Stimulated activated naive CD4-positive, alpha-beta T cell treated with Interleukin-2 at 50 U/mL for 16 hours (primary cell): ENCODE measurements around the gene SLC4A11.
"Not testable (repeated sequence)": the region's sequence is repeated elsewhere in the genome, so short reads cannot be mapped to it uniquely, and the experiment has no call there.

Experiments
- DNase-seq: peaks from one replicate; lab custom pipeline; 2025; lab: John Stamatoyannopoulos, UW

SLC4A11 gene

DNA sequence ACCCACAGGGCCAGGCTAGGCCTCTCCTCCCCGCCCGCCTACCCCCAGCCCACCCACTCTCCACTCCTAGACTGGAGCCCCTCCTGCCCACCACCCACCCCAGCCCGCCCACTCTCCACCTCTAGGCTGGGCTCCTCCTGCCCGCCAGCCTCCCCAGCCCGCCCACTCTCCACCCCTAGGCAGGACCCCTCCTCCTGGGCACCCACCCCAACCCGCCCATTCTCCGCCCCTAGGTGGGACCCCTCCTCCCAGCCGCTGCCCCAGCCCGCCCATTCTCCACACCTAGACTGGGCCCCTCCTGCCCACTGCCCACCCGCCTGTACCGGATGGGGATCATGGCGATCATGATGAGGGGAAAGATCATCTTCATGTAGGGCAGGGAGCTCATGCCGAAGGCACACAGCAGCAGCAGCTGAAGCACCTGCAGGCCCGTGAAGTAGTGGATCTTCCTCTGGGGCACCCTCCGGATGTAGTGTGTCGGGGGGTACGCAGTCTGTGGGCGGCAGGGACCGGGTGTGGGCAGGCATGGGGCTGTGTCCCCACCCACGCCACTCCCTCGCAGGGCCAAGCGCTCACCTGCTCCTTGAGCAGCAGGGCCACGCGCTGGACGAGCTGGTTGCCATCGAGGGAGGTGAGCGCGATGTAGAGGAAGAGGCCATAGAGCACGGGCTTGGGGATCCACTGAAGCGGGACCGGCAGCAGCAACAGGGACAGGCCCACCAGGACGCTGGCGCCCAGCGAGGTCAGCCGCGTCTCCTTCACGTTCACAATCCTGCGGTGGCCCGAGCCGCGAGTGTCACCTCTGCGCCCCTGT lies 10.8 kb downstream of the SLC4A11 start:
- DNase-seq = no peak

DNA sequence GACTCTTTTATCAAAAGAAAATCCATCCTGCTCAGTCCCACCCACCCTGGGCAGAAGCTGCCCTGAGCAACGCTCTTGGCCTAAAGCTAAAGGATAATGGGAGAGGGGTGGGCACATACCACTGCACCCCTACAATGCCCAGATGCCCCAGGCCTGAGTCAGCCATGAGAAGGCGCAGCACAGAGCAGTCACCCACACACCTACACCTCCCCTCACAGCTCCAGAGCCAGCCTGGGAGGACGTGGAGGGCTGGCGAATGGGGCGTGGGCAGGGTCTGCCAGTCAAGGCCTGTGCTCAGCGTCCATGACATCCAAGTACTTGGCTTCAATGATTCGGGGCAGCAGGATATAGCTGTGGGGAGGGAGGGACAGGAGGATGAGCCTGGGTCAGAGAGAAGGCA lies 11.5 kb downstream of the SLC4A11 start:
- no peak for DNase-seq

DNA sequence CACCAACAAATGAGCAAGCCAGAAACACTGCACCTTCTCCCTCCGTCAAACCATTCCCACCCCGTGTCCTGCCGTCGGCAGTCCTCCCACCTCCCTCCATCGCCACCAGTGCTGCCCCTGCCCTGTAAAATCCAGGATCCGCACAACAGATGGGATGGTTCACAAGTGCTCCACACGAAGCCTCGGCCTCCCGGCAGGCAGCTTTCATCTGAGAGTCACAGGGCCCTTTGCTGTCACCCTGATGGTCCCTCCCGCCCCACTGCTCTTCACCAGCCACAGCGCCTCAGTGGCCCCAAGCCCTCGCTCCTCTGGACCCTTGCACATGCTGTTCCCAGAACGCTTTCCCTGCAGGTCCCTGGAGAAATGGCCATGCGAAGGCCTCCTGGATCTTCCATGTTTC lies 12.1 kb downstream of the SLC4A11 start:
- no peak for DNase-seq

DNA sequence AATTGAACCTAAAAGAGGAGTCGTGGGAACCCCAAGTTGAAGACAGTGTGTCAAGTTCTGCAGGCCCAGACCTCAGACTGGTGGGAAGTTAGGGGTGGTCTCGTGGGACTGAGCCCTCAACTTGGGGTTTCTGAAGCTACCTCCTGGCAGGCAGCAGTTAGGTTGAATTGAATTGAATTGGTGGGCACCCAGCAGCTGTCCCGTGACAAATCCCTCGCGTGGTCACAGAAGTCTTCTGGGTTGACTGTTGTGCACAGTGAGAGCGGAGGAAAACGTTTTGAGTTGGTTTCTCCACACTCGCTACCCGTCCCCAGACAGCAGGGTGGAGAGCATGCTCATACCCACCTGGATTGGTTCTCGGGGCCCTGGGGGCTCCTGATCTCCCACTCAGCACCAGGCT lies 12.9 kb downstream of the SLC4A11 start:
- no peak for DNase-seq

DNA sequence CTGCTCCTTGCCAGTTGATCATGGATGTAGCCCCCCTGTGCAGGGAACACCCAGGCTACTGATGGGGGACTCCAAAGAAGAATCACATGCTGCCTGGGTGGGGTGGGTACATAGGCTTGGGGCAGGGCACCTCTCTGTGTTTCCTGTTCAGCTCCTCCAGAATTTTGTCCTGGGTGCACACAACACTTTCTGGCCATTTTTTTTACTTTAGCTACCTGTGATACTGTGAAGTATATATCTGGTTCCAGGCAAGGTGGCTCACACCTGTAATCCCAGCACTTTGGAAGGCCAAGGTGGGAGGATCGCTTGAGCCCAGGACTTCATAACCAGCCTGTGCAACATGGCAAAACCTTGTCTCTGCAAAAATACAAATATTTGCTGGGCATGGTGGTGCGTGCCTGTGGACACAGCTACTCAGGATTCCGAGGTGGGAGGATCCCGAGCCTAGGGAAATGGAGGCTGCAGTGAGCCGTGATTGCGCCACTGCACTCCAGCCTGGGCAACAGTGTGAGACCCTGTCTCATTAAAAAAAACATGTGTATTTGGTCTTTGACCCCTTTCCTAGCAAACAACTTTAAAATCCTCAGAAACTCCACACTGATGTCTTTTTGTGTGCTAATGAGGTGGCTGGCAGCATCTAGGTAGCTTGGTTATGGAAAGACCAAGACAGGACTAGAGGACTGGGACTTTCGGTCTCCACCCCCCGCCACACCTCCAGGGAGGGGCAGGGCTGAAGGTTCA lies 14.1 kb downstream of the SLC4A11 start:
- DNase-seq = no peak

DNA sequence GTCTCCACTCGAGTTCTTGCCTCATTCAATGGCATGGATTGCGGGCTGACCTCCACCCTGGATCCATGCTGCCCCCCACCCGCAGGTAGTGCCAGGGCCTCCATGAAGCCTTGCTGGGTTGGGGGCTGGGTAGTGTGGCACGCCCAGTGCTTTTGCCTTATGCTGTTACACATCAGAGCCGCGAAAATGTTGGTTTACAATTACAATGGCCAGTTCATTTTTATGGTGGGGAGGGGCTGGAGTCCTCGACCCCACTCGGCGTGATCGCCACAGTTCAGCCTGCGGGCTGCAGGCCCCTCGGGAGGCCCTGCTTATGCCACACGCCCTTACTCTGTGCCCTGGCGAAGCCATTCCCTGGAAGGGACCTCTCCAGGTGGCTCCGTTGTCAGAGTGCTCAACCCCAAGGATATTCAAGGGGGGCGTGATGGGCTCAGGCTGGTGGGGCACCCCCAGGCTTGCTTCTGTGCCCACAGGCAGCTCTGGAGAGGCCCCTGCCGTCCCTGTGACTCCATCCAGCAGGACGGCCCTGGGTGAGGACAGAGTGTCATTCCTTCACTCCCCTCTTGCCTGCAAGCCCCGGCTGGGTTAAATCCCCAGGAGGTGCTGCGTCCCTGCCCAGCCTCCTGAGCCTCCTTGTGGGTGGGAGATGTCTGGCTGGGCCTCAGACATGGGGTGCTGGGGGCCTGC lies 14.9 kb downstream of the SLC4A11 start:
- DNase-seq = no peak

DNA sequence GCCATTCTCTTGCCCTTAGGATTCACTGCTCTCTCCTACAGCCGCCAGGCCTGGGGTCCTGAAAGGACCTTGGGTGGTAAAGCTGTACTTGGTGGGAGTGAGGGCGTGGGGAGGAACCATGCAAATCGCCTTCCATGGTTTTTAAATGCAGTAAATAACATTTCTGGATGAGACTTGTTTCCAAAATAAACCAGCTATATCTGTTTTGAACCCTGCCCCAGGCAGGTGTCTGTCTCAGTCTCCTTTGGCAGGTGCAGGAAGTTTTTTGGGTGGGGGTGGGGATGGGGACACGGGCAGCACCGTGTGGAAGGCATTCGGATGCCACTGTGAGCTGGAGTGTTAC lies 15.4 kb downstream of the SLC4A11 start:
- DNase-seq = no peak

DNA sequence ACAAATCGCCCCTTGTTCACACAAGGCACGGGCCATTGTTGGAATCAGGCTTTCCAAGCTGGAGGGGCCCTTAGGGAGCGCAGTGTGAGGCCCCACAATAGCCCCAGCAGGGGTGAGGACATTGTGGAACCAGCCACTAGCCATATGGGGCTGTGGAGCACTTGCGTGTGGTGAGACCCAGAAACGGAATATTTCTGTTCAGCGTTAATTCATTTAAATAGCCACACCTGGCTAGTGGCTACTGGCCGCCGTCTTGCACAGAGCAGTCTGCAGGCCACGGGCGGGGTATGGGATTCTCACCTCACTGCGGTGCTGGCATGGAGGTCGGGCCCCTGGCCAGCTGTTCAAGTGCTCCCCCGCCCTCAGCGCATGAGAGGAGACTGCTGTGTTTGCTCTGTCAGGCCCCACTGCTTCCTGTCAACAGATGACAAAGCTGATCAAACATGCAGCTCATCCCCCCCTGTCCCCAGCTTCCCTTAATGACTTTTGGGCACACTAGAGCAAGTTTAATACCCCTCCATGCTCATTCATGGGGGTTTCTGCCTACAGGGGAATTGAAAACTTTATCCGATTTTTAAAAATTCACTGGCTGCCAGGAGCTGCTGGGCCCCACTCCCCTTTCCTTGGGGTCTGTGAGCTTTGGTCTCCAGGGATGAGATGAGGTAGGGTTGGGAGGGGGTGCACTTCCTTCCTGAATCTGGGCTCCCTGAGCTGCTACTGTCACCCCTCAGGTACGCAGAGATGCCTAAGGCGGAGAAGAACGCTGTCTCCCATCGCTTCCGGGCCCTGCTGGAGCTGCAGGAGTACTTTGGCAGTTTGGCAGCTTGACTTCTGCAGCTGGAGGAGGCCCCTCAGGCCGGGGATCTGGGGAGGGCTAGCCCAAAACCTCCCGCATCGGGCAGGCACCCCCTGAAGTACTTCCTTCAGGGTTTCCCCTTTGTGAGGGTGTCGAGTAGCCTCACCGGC lies 16.1 kb downstream of the SLC4A11 start:
- no peak for DNase-seq

DNA sequence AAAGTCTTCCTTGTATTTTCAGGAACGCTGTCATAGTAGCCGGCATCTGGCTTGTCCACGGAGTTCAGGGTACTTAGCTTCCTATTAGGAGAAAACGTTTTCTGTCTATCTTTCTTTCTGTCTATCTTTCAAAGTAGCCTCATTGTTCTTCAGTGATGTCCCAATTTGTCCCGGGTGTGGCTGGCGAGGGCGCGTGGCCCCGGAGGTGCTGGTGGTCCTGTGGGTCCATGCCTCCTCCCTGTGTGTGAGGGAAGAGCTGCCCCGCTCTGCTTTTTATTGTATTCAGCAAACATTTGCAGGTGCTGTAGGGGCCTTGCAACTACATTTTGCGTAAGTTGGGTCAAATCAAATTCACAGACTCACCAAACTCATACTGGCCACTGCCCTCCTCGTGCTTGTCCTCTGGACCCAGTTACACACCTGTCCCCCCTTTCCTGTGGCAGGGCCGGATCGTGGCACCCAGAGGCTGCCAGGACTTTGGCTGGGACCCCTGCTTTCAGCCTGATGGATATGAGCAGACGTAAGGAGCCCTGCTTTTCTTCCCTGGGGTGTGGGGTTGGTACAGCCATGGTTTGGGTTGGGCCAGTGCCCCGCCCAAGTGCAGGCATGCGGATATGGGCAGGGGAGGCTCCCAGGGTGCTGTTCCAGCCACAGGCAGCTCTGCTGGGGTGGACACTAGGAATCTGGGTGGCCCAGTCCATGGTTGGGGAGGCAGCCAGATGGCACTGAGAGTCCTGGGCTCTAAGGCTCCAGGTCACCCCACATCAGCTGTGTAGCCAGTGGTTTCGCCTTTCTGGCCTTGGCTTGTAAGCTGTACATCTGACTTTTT lies 17.4 kb downstream of the SLC4A11 start:
- no peak for DNase-seq

DNA sequence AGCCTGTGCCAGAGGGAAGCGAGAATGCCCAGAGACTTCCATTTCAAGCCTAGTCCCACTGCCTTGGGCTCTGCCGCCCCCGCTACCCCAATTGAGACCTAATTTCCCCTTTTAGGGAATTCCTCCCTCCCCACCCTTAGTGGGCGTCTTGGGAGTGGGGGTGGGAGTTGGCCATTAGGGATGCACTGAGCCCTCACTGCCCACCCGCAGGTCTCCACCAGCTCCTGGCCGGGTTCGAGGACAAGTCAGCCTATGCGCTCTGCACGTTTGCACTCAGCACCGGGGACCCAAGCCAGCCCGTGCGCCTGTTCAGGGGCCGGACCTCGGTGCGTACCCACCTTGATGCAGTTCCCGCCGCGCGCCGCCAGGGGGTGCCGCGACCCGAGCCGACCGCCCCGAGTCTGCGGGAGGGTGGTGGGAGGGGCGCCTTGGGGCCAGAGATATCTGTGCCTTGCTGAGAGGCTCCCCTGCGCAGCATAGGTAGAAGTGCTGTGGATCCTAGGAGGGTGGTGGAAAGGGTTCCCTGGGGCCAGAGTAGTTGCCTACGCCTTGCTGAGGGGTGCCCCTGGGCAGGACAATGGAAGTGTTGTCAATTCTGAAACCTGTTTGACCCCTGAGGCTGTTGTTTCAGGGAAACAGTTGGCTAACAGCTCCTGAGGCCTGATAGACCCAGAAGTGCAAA lies 20.5 kb downstream of the SLC4A11 start:
- DNase-seq = peak; percentile 69

DNA sequence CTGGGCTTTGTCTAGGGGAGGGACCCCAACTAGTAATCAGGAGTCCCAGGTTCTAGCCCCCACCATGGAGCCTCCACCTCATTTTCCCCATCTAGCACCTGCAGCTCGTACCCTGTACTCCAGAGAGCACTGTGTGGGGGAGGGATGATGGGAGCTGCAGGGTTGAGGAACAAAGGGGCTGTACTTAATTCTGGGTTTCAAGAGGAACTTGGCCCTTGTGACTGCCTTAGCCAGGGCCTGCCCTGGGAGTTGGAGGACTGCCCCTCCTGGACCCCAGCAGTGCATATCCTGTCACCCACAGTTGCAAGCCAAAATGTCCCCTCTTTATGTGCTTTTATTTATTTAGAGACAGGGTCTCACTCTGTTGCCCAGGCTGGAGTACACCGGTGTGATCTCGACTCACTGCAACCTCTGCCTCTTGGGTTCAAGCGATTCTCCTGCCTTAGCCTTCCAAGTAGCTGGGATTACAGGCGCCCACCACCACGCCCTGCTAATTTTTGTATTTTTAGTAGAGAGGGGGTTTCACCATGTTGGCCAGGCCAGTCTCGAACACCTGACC lies 23.6 kb downstream of the SLC4A11 start:
- not testable (repeated sequence) for DNase-seq

DNA sequence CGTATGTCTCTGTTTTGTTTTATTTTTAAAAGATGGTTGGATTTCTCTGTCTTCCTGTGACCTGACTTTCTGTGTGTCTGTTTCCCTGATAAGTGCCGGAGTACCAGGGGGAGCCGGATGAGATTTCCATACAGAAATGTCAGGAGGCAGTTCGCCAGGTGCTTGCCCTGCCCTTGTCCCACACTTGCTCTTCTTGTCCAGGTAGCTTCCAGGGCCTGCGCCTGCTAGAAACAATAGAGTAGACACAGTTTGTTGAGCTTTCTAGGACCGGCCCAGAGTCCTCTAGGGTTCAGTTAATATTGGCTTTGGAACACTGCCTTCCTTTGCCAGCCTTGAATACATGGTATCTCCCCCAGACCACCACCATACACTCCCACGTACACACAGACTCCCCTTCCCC lies 25.8 kb downstream of the SLC4A11 start:
- DNase-seq = no peak

DNA sequence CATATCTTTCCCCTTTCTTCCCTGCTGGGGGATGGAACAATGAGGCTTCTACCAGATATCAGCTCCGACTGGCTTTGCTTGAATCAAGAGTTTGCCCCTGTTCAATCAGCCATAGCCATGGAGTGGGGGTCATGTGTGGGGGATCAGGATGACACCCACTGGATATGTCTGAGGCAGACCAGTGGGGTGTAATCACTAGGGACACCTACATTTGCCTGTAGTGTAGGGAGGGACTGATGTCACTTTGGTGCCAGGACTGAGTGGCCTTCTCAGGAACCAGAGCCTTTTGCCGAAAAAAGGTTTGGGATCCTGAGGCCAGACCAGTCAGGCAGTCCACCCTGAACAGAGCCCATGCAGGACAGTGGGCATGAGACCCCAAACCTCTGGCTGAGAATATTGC lies 28.6 kb downstream of the SLC4A11 start:
- no peak for DNase-seq

DNA sequence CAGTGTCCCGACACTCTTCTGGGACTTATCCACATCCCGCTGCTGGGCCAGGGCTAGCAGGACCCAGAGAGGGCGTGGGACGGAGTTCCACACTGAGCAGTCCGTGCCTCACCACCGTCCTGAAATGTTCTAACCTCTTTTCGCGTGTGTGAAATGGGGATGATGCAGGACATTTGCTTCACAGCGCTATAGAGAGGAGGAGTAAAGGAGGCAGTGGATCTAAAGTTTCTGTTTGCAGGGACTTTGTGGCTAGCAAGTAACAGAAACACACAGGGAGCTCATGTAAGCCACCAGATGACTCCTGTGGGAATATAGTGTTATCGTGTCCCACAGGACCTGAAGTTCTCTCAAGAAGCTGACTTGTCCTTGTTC lies 29.1 kb downstream of the SLC4A11 start:
- DNase-seq = no peak

DNA sequence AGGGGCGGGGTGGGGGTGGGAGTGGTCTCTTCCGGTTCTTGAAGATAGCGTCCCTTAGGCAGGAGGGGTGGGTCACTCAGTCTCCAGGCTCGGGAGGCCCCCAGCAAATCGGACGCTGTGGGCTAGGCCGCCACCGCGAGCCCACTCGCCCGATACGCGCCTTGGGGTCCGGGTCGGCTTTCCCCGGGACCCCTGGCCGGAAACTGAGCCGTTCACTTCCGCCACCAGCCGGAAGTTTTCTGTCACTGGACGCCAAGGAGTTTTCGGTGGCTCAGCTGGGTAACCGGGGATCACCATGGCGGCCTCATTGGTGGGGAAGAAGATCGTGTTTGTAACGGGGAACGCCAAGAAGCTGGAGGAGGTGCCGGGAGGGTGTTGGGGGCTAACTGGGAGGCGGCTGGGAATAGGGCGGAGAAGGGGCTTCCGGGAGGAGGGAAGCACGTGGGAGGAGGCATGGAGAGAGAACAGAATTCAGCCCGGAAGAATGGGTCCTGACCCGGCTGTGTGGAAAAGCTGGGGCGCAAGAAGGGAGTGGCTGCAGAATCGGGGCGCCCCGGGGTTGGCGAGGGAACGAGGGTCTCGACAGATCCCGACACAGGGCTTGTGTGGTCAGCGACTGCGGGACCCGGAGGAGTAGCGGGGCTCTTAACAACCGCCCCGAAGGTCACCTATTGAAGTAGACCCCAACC lies 29.6 kb downstream of the SLC4A11 start, which contains the start of gene ITPA:
TSS of gene ITPA (plus strand) at position 242 of the 689 bp plus-strand sequence. CDS start at position 296, 54 bp downstream.
- peak; percentile 65 for DNase-seq

DNA sequence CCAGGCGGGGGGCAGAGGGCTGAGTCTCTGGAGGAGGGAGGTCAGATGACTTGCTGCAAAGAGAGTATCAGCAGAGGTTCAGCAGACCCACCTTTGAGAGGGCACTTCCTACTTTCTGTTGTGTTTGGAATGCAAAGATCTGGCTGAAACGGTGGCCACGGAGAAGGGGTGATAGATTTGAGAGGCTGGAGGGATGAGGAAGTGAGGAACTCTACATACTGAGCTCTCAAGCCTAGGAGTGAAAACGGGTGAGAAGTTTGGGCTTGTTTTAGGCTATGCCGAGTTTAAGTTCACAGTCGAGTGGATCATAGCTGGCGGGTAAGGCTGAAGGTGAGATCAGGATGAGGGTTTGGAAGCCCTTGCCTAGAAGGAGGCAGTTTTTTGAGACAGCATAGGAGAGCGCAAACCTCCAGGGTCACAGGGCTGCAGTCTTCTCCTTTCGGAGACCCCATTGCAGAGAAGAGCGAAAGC lies 30.2 kb downstream of the SLC4A11 start:
- no peak for DNase-seq

DNA sequence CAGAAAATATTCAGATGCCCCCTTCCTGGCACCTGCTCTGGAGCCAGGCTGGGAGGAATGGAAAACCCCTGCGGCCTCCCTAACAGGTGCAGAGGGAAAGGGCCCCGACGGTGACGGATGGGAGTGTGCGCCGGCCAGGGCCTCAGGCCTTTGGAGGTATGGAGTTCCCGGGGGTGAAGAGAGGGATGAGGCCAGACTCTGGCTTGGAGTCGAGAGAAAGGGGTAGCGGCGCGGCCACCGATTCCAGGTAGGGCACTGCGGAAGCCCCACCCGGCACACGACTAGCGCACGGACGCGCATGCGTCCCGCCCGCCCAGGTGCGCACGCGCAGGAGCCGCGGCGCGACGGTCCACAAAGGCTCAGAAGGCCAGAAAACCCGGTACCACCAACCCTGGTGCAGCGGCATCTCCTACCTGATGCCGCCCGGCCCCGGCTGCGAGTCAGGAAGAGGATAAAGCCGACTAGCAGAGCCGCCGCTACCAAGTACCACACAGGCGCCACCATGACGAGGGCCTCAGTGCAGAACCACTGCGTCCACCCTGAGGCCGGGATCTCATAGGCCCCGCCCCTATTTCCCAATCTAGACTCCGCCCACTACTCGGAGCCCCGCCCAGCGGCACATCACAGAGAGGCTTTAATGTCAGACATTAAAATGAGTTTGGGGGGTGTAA lies 34.7 kb downstream of the SLC4A11 start, which contains the start of gene DDRGK1:
TSS of gene DDRGK1 (minus strand) at position 559 of the 671 bp plus-strand sequence. CDS start at position 504, 55 bp downstream.
- peak; percentile 82 for DNase-seq
